ENCODE results near the gene CREB3L1.

GRCh38 chr11:46315033-46315738 is 37.7 kb downstream of the CREB3L1 start:
- TF ChIP-seq, protein P1, sequence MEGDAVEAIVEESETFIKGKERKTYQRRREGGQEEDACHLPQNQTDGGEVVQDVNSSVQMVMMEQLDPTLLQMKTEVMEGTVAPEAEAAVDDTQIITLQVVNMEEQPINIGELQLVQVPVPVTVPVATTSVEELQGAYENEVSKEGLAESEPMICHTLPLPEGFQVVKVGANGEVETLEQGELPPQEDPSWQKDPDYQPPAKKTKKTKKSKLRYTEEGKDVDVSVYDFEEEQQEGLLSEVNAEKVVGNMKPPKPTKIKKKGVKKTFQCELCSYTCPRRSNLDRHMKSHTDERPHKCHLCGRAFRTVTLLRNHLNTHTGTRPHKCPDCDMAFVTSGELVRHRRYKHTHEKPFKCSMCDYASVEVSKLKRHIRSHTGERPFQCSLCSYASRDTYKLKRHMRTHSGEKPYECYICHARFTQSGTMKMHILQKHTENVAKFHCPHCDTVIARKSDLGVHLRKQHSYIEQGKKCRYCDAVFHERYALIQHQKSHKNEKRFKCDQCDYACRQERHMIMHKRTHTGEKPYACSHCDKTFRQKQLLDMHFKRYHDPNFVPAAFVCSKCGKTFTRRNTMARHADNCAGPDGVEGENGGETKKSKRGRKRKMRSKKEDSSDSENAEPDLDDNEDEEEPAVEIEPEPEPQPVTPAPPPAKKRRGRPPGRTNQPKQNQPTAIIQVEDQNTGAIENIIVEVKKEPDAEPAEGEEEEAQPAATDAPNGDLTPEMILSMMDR (IDR thresholded peaks at IDR 0.05), result peak; percentile 89 to 96 (median 91)
- TF ChIP-seq POLR2AphosphoS5 (IDR thresholded peaks at IDR 0.05), result no peak
- no peak for TF ChIP-seq POLR2A (IDR thresholded peaks at IDR 0.05)
- TF ChIP-seq EP300 (IDR thresholded peaks at IDR 0.05; ENCODE audit: low read depth), result no peak

Measured in transverse colon (tissue), 4 donors.